T-helper 17 cell (primary cell): ENCODE results near the gene SCAPER. TPM values are rescaled to one million over a fixed set of nuclear protein-coding genes. Genes with fewer than 3 reads are reported as not detected.

Experiments
- ATAC-seq: fragments of 150-1000 bp; cut with Tn5 transposase; 2 replicates; pipeline ENCODE4 v1.10.0; 2021; ENCODE audit warnings: mild to moderate bottlenecking, moderate library complexity
- DNase-seq, 3 donors: peaks; one replicate each; pipeline versions ENCODE4 v3.0.0 to v3.0.0-alpha.2; 2020 to 2021
- H3K9me3 ChIP-seq: one replicate; pipeline ENCODE4 v1.7.0; 2013; ENCODE audit warnings: low read length, mild to moderate bottlenecking; ENCODE audit not compliant: control insufficient read depth, poor library complexity, severe bottlenecking
- H3K27ac Mint-ChIP-seq: one replicate; pipeline ENCODE4 v1.8.0; 2022; ENCODE audit warnings: mild to moderate bottlenecking, moderate library complexity, mixed read lengths
- H3K27me3 Mint-ChIP-seq: one replicate; pipeline ENCODE4 v1.8.0; 2022; ENCODE audit warnings: mixed read lengths
- H3K36me3 Mint-ChIP-seq: one replicate; pipeline ENCODE4 v1.8.0; 2022; ENCODE audit warnings: low read depth, mixed read lengths
- H3K4me1 Mint-ChIP-seq: one replicate; pipeline ENCODE4 v1.8.0; 2022; ENCODE audit warnings: mild to moderate bottlenecking, mixed read lengths
- H3K4me3 Mint-ChIP-seq: one replicate; pipeline ENCODE4 v1.8.0; 2022; ENCODE audit warnings: mild to moderate bottlenecking, moderate library complexity, mixed read lengths
- total RNA-seq, 4 donors: library from RNA in 2 of 4; stranded (reverse) in 2 of 4; gene quantifications; one replicate each; pipeline ENCODE4 v1.2.3 and lab custom pipeline; 2022 to 2026

The SCAPER gene
- total RNA-seq, 2 donors from 2014 or later: 33.7 to 36.6 TPM

DNA sequence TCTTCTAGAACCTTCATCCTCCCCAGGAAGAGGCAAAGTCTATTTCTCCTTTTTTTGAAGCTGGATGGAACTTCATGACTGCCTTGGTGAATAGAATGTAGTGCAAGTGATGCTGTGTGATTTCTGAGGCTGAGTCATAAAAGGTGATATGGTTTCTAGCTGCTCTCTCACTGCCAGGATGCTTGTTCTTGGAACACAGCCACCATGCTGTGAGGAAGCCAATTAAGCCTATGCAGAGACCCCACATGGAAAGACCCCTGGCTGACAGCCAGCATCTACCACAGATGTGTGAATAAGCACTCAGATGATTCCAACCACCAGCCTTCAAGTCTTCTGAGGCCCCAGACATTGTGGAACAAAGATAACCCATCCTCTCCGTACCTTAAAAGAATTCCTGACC is 511.5 kb downstream of the SCAPER start:
- ATAC-seq: no peak
- DNase-seq: no peak
- H3K9me3 ChIP-seq: no peaks in the 10 kb centered on the region
- Mint-ChIP-seq H3K27me3 (no peaks in the 10 kb centered on the region), H3K27ac (no peak overlapping the region), H3K36me3 (peaks cover 8% of the 10 kb centered on the region), H3K4me1 (peaks cover 2% of the 10 kb centered on the region), H3K4me3 (no peak overlapping the region)

DNA sequence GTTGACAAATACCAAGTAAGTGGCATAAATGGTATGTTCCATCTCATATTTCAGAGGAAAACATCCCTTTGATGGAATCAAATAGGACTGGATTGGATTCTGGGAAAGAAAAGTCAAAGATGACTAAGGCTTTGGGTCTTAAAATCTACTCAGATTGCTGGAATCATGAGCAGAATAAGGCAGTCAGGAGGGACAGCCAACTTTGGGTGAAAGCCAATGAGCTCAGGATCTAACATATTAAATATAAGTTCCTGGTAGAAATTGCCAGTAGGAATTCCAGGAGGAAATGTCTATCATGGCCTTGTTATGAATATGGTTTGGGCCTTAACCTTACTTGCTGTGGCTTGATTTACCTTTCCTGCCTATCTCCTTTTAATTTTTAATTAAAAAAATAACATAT is 513.3 kb downstream of the SCAPER start:
- Mint-ChIP-seq H3K27ac (no peak overlapping the region), H3K27me3 (no peaks in the 10 kb centered on the region), H3K4me1 (peaks cover 2% of the 10 kb centered on the region), H3K36me3 (peaks cover 8% of the 10 kb centered on the region), H3K4me3 (no peak overlapping the region)
- no peaks in the 10 kb centered on the region for H3K9me3 ChIP-seq
- ATAC-seq (no peak), DNase-seq (no peak)

DNA sequence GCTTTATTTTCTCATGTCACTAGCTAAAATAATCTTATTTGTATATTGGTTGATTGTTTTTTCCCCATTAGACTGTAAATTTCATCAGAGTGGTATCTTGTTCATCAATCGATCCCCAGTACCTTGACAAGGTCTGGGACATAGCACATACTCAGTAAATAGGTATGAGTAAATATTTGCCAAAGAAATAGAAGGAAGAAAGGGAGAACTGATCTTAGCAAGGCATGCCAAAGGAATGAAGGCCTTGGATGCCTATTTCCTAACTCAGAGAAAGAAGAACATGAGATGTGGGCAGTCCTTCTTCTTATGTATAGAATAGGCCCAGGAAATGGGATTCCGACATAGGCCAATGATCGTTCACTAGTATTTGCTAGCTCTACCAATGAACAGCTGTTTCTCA is 513.8 kb downstream of the SCAPER start:
- no peaks in the 10 kb centered on the region for H3K9me3 ChIP-seq
- H3K4me1 Mint-ChIP-seq: peaks cover 2% of the 10 kb centered on the region
- H3K4me3 Mint-ChIP-seq: no peak overlapping the region
- DNase-seq (no peak), ATAC-seq (no peak)
- H3K27ac Mint-ChIP-seq: no peak overlapping the region
- no peaks in the 10 kb centered on the region for H3K27me3 Mint-ChIP-seq
- peaks cover 10% of the 10 kb centered on the region for H3K36me3 Mint-ChIP-seq

DNA sequence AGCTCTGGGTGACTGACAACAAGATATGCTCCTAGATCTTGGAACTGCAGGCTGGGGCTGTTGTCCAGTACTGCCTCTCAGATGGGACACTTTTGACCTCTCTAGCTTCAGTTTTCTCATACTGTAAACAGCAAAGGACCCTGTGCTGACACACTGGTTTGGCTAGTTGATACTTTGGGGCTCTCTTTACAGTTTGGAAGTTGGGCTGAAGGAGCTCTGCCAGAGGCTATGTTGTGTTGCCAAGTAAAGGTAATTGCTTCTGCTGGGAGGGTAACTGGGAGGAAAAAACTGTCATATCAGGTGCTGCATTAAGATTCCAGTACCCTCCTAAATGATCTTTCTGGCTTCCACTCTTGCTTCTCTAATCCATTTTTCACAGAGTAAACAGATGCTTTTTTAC is 514.6 kb downstream of the SCAPER start:
- Mint-ChIP-seq H3K4me1 (peaks cover 2% of the 10 kb centered on the region), H3K36me3 (peaks cover 10% of the 10 kb centered on the region), H3K27me3 (no peaks in the 10 kb centered on the region), H3K27ac (no peak overlapping the region), H3K4me3 (no peak overlapping the region)
- ATAC-seq (no peak), DNase-seq (no peak)
- H3K9me3 ChIP-seq: no peaks in the 10 kb centered on the region

DNA sequence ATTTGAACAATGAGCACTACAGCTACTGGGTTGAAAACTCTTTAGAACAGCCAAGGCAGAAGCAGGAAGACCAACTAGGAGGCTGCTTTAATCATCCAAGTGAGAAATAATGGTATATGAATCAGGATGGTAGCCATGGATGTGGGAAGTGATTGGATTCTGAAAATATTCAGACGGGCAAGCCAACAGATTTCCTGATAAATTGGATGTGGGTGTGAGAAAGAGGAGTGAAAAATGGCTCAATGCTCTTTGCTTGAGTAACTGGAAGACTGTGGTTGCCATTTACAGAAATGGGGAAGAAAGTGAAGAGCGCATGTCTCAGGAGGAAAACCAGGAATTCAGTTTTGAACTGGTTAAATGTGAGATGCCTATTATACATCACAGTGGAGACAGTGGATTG is 518.2 kb downstream of the SCAPER start:
- H3K27ac Mint-ChIP-seq: no peak overlapping the region
- no peaks in the 10 kb centered on the region for H3K9me3 ChIP-seq
- H3K36me3 Mint-ChIP-seq: peaks cover 7% of the 10 kb centered on the region
- DNase-seq: no peak
- no peak for ATAC-seq
- H3K27me3 Mint-ChIP-seq: no peaks in the 10 kb centered on the region
- no peak overlapping the region for H3K4me3 Mint-ChIP-seq
- H3K4me1 Mint-ChIP-seq: peaks cover 2% of the 10 kb centered on the region

DNA sequence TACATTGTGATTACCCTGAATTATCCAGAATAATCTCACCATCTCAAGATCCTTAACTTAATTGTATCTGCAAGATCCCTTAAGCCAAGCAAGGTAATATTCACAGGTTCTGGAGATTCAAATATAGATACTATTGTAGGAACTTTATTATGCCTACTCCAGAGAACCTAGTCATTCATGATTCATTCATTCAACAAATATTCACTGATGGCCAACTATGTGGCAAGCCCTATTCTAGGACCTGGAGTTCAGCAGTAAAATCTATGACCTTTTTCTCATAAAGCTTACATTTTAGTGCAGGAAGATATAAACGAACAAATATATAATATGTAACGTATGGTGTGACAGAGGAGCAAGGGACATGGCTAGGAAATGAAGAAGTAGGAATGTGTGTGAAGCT is 519.0 kb downstream of the SCAPER start:
- H3K36me3 Mint-ChIP-seq: peaks cover 7% of the 10 kb centered on the region
- no peak overlapping the region for H3K27ac Mint-ChIP-seq
- no peaks in the 10 kb centered on the region for H3K9me3 ChIP-seq
- H3K4me1 Mint-ChIP-seq: peaks cover 2% of the 10 kb centered on the region
- H3K4me3 Mint-ChIP-seq: no peak overlapping the region
- no peak for ATAC-seq
- H3K27me3 Mint-ChIP-seq: no peaks in the 10 kb centered on the region
- DNase-seq: no peak

DNA sequence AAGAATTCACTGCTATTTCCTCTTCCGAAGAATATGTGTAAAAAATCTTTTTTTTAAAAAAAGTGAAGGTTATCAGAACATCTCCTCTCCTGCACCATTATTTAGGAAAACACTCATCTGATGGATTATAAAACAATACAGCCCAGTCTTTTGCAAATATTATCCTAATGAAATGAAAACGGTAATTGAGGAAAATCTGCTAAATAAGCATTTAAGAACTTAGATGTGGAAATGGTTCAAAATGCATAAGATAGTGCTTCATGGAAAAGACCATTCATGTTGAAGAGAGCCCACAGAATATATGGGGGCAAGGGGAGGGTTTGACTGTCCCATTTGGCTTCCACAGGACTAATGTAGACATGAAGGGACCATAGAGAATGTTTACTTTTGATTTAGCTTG is 520.7 kb downstream of the SCAPER start:
- ATAC-seq: no peak
- Mint-ChIP-seq H3K4me1 (peaks cover 2% of the 10 kb centered on the region), H3K27me3 (no peaks in the 10 kb centered on the region), H3K4me3 (no peak overlapping the region), H3K36me3 (peaks cover 7% of the 10 kb centered on the region), H3K27ac (no peak overlapping the region)
- DNase-seq: no peak
- no peaks in the 10 kb centered on the region for H3K9me3 ChIP-seq

DNA sequence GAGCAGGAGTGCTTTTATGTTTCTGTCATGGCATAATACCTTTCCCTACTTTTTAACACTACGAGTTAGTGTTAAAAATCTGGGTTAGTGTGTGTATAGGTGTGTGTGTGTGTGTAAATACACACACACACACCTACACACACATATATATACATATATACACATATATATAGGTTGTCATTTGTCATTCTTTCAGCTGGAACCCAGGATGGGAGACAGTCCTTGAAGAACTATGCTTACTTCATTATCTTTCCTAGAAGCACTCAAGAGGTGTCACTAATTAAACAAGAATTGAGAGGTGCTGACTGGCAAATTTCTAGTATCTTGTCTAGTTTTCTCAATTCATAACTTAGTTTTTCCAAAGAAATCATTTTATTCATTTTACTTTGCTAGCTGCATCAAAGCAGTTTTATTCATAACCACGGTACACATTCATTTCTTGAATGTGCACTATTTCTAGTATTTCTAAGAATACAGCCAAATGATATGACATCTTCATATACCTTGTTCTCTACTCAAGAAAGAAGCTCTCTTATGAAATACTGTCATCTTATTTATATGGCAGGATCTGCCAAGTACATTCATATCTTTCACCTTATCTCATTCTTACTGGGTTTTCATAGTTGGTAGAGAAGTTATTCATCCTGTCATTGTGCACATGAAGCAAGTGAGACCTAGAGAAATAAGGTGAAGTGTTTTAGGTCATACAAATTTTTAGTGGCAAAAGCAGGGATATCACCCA is 522.0 kb downstream of the SCAPER start:
- H3K9me3 ChIP-seq: no peaks in the 10 kb centered on the region
- Mint-ChIP-seq H3K4me1 (no peaks in the 10 kb centered on the region), H3K36me3 (peaks cover 10% of the 10 kb centered on the region), H3K27ac (no peak overlapping the region), H3K4me3 (no peak overlapping the region), H3K27me3 (no peaks in the 10 kb centered on the region)
- DNase-seq: no peak
- ATAC-seq: no peak

DNA sequence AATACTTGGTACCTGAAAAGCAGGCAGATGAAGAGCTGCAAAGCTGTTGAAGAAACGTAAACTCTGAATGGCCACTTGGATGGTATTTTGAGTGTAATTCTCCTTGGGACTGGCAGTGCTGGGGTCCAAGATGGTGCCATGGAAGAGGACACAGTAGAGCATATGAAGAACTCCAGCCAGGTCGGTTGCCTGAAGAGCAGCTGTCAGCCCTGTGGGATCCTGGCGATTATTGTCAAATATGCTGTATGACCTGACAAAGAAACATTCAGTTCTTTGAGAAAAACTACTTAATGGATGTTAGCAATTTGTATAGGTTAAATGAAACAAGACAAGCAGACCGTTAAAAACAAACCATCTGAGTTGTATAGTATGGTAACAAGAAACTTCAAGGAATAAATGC is 523.8 kb downstream of the SCAPER start:
- Mint-ChIP-seq H3K36me3 (peaks cover 6% of the 10 kb centered on the region), H3K4me1 (no peaks in the 10 kb centered on the region), H3K27me3 (no peaks in the 10 kb centered on the region), H3K27ac (no peak overlapping the region), H3K4me3 (no peak overlapping the region)
- DNase-seq: no peak
- H3K9me3 ChIP-seq: no peaks in the 10 kb centered on the region
- ATAC-seq: no peak

DNA sequence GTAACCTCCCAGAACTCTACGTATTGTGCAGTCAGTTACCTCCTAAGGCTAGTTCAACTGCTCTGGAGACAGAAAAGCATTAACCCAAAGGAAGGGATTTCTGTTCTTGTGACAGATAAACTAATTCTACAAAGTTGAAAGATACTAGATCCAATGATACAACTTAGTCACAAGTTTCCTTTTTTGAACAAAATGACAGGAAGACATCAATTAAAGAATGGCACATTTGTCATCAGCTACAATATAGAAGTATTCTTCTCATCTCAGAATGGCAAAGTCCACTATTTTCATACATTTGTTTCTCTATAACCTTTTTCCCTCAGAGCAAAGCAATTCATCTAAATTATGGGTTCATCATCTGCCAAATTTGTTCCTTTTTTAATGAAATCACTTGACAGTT is 524.9 kb downstream of the SCAPER start:
- Mint-ChIP-seq H3K36me3 (peaks cover 5% of the 10 kb centered on the region), H3K27ac (no peak overlapping the region), H3K27me3 (no peaks in the 10 kb centered on the region), H3K4me1 (no peaks in the 10 kb centered on the region), H3K4me3 (no peak overlapping the region)
- H3K9me3 ChIP-seq: no peaks in the 10 kb centered on the region
- ATAC-seq (no peak), DNase-seq (no peak)

DNA sequence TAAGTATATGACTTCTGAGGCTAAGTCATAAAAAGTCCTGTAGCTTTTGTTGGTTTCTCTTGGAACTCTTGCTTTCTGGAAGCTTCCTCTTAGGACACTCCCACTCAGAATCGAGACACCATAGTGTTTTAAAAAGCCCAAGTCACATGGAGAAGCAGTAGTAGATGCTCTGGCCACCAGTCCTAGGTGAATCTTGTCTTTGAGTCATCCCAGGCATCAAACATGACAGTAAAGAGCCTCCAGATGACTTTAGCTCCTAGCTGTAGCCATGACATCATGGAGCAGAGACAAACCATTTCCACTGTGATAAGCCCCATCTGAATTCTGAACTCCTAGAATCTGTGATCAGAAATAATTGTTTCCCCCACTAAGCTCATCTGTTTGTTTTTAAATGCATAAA is 526.4 kb downstream of the SCAPER start:
- Mint-ChIP-seq H3K4me3 (no peak overlapping the region), H3K27ac (no peak overlapping the region), H3K36me3 (peaks cover 5% of the 10 kb centered on the region), H3K4me1 (no peaks in the 10 kb centered on the region), H3K27me3 (no peaks in the 10 kb centered on the region)
- no peak for ATAC-seq
- DNase-seq: no peak
- H3K9me3 ChIP-seq: no peaks in the 10 kb centered on the region

DNA sequence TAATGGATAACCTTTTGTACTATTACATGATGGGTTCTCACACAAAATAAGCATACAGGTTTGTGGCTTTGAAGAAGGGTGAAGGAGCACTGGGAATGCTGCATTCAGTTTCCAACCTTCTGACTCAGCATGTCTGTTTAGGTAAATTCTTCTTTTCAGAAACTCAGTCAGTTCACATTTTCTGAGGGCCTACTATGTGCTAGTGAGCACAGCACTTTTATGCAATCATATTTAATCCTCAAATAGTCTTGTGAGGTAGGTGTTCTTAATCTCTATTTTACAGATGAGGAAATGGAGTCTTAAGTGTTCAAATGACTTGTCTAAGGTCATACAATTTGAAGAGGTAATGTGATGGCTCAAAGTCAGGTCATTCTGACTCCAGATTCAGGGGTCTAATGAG is 527.4 kb downstream of the SCAPER start:
- peaks cover 5% of the 10 kb centered on the region for H3K36me3 Mint-ChIP-seq
- H3K27me3 Mint-ChIP-seq: no peaks in the 10 kb centered on the region
- DNase-seq (no peak), ATAC-seq (no peak)
- no peak overlapping the region for H3K4me3 Mint-ChIP-seq
- no peaks in the 10 kb centered on the region for H3K4me1 Mint-ChIP-seq
- H3K9me3 ChIP-seq: no peaks in the 10 kb centered on the region
- H3K27ac Mint-ChIP-seq: no peak overlapping the region

DNA sequence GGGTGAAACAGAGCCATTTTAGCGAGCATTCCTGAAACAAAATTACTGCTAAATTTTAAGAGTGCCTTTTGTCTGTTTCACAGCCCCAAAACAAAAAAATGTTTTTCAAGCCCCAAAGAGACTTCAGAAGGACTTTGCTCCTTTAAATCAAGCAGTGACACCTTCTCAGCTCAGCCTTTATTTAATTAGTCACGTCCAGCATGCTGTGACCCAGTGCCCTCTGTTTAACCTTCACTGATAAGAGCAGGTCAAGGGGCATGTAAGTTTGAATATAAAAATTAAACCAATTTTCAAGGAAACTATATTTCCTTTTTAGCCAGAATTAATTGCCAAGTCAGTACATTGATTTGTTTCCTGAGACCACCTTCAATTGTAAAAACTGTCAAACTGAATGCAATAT is 527.9 kb downstream of the SCAPER start:
- H3K27ac Mint-ChIP-seq: no peak overlapping the region
- no peak for ATAC-seq
- H3K27me3 Mint-ChIP-seq: no peaks in the 10 kb centered on the region
- no peaks in the 10 kb centered on the region for H3K9me3 ChIP-seq
- H3K4me3 Mint-ChIP-seq: no peak overlapping the region
- H3K4me1 Mint-ChIP-seq: peaks cover 1% of the 10 kb centered on the region
- no peak for DNase-seq
- peaks cover 7% of the 10 kb centered on the region for H3K36me3 Mint-ChIP-seq

DNA sequence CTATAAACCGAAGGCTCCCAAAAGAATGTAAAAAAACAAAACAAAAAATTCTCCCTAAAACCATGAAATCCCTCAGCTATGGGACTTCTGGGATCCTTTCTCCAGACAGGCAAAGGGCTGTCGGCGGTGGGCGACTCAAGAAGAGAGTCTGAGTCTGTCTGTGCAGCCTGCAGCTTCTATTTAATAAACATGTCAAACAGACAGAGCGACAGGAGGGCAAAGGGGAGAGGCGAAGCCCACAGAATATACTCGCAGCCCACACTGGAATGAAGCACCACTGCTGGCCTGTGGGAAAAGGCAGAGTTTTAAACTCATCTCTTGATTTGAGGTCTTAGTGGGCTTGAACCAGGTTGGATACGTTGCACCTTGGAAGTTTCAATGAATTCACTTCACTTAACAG is 528.3 kb downstream of the SCAPER start:
- H3K4me1 Mint-ChIP-seq: peaks cover 5% of the 10 kb centered on the region
- no peak overlapping the region for H3K27ac Mint-ChIP-seq
- no peak overlapping the region for H3K4me3 Mint-ChIP-seq
- no peak for ATAC-seq
- no peaks in the 10 kb centered on the region for H3K27me3 Mint-ChIP-seq
- H3K36me3 Mint-ChIP-seq: peaks cover 11% of the 10 kb centered on the region
- H3K9me3 ChIP-seq: no peaks in the 10 kb centered on the region
- no peak for DNase-seq
